Gastroesophageal sphincter (tissue), 3 donors: Measurements from ENCODE around the gene CBFA2T2.

Source experiments
- POLR2A ChIP-seq, 2 donors: fragments of 450-650 bp; IDR thresholded peaks; one replicate each; pipeline ENCODE4 v1.6.1; 2017; ENCODE audit warnings: antibody characterized with exemption in 2 of 2, mild to moderate bottlenecking in 2 of 2, moderate library complexity in 1 of 2
- TF ChIP-seq, protein P1 (sequence below), 4 experiments: fragments of 200-600 bp in 2 of 4; fragments of 450-650 bp in 2 of 4; sonication (generic) in 1 of 4; IDR thresholded peaks; one replicate each; pipeline ENCODE4 v1.5.1; 2017 to 2019; ENCODE audit warnings: antibody characterized with exemption in 4 of 4, mild to moderate bottlenecking in 2 of 4, moderate library complexity in 2 of 4

GRCh38 chr20:33675136-33675959 lies 185.5 kb downstream of the CBFA2T2 start:
- TF ChIP-seq, protein P1, sequence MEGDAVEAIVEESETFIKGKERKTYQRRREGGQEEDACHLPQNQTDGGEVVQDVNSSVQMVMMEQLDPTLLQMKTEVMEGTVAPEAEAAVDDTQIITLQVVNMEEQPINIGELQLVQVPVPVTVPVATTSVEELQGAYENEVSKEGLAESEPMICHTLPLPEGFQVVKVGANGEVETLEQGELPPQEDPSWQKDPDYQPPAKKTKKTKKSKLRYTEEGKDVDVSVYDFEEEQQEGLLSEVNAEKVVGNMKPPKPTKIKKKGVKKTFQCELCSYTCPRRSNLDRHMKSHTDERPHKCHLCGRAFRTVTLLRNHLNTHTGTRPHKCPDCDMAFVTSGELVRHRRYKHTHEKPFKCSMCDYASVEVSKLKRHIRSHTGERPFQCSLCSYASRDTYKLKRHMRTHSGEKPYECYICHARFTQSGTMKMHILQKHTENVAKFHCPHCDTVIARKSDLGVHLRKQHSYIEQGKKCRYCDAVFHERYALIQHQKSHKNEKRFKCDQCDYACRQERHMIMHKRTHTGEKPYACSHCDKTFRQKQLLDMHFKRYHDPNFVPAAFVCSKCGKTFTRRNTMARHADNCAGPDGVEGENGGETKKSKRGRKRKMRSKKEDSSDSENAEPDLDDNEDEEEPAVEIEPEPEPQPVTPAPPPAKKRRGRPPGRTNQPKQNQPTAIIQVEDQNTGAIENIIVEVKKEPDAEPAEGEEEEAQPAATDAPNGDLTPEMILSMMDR (IDR thresholded peaks at IDR 0.05), result no peak
- TF ChIP-seq POLR2A (IDR thresholded peaks at IDR 0.05), result peak in 1 of 2 donors; percentile 51
